HG02642 (cell line): ENCODE results near the gene DNAH10.
"Not testable (repeated sequence)": the region's sequence is repeated elsewhere in the genome, so short reads cannot be mapped to it uniquely, and the experiment has no call there.

ENCODE experiments used
- ATAC-seq: cut with Tn5 transposase; IDR thresholded peaks from one replicate; pipeline ENCODE4 v1.9.1; 2021; ENCODE audit warnings: mild to moderate bottlenecking; ENCODE audit not compliant: unreplicated experiment, poor library complexity

Gene DNAH10

DNA sequence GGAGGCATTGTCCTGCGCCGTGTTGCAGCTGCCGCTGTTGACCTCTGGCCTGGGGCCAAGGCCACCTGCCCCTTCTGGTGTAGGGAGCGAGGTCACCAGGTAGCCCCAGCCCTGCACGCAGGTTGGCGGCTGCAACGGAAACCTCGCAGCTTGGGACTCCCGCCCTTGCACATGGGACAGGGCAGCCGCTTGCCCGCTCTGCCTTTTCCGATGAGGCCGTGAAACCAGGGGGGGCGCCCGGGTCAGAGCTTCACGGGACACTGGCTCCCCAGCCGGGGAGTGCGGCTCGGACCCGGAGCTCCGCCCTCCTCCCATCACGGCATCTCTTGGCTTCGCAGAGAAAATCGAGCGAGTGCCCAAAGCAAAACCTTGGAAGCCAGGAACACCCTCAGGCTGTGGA lies 25.4 kb downstream of the DNAH10 start:
- ATAC-seq, result no peak

DNA sequence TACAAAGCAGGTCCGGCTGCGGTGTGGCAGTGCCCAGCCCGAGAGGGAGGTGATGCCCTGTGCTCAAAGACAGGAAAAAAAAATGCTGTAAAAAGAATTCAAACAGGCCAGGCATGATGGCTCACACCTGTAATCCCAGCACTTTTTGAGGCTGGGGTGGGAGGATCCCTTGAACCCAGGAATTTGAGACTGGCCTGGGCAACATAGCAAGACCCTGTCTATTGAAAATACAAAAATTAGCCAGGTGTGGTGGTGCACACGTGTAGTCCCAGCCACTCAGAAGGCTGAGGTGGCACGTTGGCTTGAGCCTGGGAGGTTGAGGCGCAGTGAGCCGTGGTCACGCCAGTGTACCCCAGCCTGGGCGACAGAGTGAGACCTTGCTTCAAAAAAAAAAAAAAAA lies 26.4 kb downstream of the DNAH10 start:
- ATAC-seq, result no peak

GRCh38 chr12:123789422-123789821 lies 27.3 kb downstream of the DNAH10 start:
- not testable (repeated sequence) for ATAC-seq

DNA sequence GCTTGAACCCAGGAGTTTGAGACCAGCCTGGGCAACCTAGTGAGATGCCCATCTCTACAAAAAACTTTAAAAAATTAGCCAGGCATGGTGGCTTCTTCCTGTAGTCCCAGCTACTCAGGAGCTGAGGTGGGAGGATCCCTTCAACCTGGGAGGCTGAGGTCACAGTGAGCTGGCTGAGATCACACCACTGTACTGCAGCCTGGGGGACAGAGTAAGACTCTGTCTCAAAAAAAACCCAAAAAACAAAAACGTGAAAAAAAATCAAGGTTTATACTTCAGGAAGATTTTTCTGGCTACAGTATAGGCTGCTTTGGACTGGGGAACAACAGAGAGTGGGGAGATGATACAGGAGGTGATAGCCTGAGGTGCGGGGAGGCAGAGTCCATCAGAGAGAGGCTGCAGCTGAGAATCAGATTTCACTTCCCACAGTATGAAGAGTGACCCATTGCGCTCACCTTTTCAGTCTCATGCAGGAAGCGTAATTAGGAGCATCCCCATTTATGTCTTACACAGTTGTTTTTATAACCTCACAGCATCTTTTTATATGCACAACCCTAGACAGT lies 28.9 kb downstream of the DNAH10 start:
- ATAC-seq, result no peak

GRCh38 chr12:123794027-123794426 lies 31.9 kb downstream of the DNAH10 start:
- ATAC-seq, result no peak

GRCh38 chr12:123798518-123798917 lies 36.4 kb downstream of the DNAH10 start:
- no peak for ATAC-seq

GRCh38 chr12:123799227-123799626 lies 37.1 kb downstream of the DNAH10 start:
- ATAC-seq, result no peak

DNA sequence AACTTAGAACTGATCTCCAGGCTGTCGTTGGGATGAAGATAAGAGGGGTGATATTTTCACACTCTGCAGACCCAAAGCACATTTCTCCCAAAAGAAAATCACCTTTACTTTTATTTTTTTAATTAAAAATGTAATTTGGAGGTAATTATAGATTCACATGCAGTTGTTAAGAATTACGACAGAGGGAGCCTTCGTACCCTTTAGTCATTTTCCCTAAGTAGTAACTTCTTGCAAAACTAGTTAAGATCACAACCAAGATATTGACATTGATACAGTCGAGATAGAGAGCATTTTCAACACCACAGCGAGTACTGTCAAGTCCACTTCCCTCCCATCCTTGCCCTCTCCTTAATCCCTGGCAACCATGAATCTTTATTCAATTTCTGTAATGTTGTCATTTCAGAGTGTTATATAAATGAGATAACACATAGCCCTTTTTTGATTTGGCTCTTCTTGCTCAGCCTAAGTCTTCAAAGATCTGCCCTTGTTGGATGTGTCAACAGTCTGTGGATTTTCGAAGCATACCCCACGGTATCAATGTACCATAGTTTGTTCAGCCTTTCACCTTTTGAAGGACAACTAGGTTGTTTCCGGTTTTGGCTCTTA lies 39.6 kb downstream of the DNAH10 start:
- no peak for ATAC-seq

DNA sequence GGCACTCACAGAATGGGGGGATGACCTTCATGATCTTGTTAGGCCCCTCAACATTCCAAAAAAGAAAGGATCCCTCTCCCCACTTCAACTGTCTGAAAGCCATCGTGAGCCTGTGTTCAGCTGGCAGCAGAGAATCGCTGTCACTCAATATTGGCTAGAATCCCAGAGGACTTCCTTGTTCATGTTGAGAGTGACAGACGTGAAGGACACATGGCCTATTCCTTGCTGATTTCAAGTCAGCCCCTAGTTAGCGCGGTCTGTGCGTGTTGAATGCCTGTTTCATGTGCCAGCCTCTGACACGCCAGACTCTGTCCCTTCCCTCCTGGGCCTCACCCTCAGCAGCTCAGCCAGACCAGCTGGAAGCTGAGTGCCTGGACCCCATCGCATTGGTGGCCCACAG lies 43.1 kb downstream of the DNAH10 start:
- ATAC-seq, result no peak

DNA sequence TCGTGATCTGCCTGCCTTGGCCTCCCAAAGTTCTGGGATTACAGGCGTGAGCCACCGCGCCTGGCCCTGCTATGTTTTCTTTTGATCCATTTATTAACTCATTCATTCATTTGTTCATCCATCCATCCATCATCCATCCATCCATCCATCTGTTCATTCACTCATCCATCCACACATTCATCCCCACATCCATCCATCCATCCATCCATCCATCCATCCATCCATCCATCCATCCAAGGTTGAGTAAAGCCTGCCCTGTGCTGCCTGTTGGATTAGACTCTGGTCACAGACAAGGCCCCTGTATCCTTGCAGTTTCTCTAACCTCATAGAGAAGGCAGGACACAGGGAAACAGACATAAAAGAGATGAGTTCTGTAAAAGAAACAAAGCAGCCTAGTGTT lies 44.9 kb downstream of the DNAH10 start:
- no peak for ATAC-seq

DNA sequence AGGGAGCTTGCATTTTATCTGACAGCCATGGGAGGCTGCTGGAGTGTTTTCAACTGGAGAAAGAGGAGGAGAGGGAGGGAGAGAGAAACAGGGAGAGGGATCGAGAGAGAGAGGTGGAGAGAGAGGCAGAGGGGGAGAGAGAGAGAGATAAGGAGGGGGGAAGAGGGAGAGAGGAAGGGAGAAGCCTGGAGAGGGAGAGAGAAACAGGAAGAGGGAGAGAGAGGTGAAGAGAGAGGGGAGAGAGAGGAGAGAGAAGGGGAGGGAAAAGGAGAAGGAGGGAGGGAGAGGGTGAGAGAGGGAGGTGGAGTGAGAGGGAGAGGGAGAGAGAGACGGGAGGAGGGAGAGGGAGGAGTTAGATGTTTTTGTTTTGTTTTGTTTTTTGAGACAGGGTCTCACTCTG lies 45.6 kb downstream of the DNAH10 start:
- no peak for ATAC-seq

- no peak for ATAC-seq
These were observed 46.1 kb downstream of the DNAH10 start for GRCh38 chr12:123808167-123808566.

- no peak for ATAC-seq
These were observed 51.2 kb downstream of the DNAH10 start for GRCh38 chr12:123813349-123813748.

- no peak for ATAC-seq
These were observed 53.9 kb downstream of the DNAH10 start for GRCh38 chr12:123815968-123816367.

- ATAC-seq, result no peak
These were observed 54.9 kb downstream of the DNAH10 start for GRCh38 chr12:123816896-123817537.

GRCh38 chr12:123822804-123823203 lies 60.7 kb downstream of the DNAH10 start:
- no peak for ATAC-seq

DNA sequence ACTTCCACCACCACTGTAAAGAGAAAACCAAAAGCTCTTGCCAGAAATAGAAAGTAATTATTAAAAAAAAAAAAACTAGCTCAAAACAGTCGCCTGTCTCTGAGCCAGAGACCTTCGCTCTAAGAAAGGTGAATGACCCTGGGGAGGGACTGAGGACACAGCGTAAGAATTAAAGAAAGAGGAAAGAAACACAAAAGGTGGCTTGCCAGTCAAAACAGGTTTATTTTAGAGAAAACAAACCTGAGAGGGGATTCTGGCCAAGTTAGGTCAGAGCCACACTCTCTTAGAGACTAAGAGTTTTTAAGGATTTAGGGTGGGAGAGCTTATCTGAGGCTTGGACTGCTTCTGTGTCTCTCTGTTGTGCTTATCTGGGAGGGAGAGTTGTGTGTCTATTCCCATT lies 66.0 kb downstream of the DNAH10 start:
- ATAC-seq, result no peak

GRCh38 chr12:123828854-123829547 lies 66.9 kb downstream of the DNAH10 start:
- ATAC-seq, result no peak

DNA sequence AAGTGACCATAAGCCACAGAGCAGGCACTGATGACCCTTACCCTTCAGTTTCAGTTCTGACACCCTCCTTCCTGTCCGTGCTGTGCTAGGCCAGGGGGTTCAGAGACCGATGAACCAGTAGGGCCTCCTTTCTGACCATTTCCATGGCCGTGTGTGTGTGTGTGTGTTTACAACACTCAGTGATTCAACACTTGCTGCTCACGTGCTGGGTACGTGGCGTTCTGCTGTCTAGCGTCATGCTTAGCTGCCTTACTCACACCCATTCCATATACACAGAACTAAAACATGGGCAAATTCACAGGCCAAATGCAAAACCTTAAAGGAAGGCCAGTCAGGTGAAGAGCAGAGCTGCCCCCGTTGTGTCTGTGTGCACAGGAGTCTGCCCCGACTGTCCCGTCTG lies 67.5 kb downstream of the DNAH10 start:
- no peak for ATAC-seq

- ATAC-seq, result no peak
These were observed 68.6 kb downstream of the DNAH10 start for GRCh38 chr12:123830675-123831074.

GRCh38 chr12:123832052-123832451 lies 70.0 kb downstream of the DNAH10 start:
- no peak for ATAC-seq
